Measurements from ENCODE around the gene FUOM. TPM values are rescaled to one million over a fixed set of nuclear protein-coding genes. Genes with fewer than 3 reads are reported as not detected.

The FUOM gene
- total RNA-seq, 1 experiment from 2014 or later = 7.2 TPM

DNA sequence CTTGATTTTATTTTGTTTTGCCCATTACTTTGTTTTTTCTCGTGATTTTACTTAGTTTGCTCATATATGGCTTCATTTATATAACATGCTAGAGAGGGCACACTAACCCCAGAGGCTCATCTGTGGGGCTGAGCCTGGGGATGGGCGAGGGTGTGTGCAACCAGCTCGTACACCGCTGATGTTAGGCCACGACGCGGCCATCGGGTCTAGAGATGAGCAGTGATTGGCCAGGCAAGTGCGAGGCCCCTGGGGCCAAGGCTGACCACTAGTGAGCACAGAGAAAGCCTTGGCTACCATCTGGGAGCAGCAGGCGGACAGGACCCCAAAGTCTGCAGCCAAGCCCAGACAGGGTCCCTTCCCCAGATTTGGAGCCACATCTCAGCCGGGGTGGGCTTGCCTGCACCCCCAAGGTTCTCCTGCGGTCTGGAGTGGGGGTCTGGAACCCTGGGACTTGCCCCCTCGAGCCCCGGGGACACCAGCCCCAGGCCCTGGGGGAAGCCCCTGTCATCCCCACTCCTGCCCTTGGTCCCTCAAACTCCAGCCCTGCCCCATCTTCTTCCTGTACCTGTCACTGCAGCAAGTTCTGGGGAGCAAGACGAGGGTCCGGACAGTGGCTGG, 3.7 kb downstream of the FUOM start:
- no peak for DNase-seq (ENCODE audit: extremely low read depth, low read depth)

DNA sequence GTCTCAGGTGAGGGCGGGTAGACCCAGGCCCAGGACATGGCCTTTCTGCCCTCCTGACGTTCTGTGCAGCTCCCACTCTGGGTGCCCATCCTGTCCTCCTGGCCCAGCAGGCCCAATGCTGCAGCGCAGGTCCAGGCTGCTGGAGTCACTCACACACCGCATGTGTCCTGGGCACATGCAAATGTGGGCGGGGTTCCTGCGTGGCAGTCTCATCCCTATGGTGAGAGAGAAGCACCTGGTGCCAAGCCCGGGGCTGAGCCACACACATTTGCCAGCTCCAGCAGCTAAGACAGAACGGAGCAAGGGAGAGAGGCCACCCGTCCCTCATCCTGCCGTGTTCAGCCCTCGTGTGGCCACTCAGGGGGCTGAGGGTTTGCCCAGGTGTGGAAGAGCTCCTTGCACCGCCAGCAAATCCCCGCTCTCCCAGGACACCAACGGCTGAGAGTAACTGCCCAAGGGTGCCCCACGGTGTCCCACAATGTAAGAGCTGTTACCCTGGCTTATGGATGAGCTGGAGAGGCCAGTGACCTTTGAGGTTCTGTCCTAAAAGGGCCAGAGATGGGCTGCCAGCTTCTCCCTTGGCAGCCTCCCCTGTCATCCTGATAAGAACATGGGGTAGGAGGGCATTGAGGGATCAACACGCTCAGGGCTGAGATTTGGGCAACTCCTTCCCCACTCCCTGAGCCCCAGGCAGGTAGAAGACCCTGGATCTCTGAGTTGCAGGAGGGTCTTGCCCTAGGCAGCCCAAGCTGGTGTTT, 4.4 kb downstream of the FUOM start:
- no peak for DNase-seq (ENCODE audit: extremely low read depth, low read depth)

DNA sequence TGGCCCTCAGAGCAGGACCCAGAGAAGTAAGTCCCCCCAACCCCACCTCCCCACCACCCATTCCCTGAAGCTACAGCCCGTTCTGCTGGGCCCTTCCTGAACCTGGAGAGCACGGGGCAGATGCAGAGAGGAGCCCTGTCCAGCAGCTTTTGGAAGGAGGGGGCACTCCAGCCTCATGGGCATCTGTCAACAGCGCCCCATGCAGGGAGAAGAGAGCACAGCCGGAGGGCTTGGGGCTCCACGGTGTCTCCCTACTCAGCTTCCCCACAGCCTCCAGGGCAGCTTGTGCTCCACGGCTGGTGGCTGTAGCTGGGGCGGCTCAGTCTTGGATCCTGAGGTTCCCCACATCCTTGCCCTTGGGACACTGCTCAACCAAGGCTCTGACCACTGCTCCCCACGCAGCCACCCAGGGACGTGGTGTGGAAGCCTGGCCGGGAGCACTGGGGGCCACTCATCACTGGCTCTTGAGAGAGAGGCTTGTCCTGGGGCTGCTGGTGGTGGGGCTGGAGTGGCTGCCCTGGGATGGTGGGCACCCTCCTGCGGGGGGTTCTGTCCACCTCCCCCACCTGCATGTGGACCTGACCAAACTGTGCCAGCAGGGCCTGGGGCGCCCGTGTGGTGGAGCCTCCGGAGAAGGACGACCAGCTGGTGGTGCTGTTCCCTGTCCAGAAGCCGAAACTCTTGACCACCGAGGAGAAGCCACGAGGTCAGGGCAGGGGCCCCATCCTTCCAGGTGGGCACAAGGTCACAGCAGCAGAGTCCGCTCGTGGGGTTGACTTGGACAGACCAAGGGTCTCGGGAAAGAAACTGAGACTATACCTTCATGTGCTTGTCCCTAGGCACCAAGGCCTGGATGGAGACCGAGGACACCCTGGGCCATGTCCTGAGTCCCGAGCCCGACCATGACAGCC, 6.2 kb downstream of the FUOM start:
- DNase-seq (ENCODE audit: extremely low read depth, low read depth) = no peak

DNA sequence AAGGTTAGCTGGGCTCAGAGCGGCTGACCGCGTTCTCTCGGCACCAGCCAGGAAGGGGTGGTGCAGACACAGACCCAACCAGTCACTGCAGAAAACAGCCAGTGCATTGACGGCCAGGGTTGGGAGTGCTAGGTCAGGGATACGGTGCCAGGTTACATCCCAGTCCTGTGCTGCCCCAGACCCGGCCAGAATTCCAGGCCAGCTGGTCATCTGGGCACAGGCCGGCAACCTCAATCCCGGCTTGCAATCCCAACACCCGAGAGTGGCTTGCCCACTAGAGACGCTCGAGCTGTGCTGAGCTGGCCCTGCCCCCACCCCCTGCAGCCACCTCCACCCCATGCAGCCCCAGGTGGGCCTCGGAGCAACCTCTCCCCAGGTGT, 6.9 kb downstream of the FUOM start:
- no peak for DNase-seq (ENCODE audit: extremely low read depth, low read depth)

DNA sequence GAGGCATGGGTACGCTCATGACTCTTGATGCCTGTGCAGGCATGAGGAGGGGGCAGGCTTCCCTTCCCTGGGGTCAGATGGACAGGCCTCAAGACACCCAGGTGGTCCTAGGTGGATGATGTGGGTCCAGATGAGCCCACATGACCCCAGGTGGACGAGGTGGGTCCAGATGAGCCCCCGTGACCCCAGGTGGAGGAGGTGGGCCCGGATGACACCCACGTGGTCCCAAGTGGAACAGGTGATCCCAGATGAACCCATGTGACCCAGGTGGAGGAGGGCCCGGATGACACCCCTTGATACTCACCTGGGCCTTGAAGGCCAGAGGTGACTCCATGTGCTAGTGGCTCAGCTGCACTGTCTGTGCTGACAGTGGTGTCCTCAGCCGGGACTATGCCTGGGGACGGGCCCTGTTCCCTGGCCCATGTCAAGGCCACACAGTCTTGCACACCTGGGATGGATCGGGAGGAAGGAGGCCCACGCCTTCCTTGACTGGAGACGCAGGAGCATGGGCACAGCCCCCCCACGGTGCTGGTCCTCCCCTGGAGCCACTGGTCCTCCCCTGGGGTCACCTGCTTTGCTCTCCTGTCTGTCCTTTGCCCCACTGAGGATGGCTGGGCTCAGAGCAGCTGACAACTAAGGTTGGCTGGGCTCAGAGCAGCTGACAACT, 7.4 kb downstream of the FUOM start:
- no peak for DNase-seq (ENCODE audit: extremely low read depth, low read depth)

DNA sequence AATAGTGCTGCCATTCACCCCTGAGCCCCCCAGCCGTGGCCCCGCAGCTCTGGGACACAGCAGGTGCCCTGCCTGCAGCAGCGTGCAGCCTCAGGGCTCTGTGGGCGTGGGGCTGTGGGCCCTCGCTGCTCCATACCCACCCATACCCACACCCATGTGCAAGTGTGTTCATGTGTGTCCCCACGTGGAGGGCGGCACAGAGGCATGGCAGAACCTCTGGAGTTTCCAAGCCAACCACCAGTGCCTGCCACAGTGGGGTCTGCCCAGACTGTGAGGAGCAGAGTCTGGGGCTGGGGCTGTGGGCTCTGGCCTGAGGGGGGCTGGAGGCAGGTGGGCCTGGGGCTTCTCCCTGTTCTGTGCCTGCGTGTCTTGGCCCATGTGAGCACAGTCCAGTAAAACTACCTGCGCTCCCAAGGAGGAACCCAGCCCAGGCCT, 8.2 kb downstream of the FUOM start:
- no peak for DNase-seq (ENCODE audit: extremely low read depth, low read depth)

DNA sequence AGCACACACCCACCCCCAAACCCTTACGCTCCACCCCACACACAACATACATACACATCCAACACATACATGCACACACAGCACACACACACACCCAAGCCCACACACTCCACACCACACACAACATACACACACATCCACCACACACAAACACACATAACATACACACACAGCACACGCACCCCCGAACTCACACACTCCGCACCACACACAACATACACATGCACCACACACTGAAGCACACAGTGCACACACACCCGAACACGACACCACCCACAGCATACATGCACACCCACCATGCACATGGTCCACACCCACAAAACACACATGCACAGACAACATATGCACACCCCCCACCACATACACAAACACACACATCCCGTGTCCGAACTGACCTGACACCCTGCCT, 8.7 kb downstream of the FUOM start:
- no peak for DNase-seq (ENCODE audit: extremely low read depth, low read depth)

DNA sequence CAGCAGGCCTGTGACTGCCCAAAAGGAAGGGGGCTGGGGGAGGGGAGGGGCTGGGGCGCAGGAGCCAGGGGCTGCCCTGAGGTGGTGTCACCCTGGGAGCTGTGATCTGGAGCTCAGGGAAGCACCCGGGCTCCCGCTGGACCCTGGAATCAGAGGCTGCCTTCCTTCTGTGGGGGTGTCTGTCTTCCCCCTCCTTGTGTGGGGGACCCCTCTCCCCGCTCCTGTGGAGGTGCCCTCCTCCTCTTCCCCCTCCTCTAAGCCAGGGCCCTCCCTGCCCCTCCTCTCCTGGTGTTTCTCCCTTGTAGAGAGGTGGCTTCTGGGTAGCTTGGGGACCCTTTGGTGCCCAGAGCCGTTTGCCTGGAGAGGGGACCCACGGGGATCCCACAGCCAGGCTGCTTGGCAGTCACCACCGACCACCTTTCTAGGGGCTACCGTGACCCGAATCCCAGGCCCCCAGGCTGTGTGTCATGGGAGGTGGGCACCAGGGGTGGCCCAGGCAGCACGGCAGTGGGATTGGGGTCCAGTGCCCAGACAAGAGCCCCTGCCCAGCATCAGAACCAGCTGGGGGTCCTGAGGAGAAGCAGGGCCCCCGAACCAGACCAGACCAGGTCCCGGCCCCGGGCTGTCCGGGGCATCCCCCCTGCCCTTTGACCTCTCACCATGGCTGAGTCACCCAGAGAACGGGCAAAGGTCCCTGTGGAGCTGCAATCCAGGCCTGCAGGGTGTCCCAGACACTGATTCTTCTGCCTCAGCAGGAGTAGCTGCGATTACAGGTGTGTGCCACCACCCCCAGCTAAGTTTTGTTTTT, 9.9 kb downstream of the FUOM start:
- no peak for DNase-seq (ENCODE audit: extremely low read depth, low read depth)

DNA sequence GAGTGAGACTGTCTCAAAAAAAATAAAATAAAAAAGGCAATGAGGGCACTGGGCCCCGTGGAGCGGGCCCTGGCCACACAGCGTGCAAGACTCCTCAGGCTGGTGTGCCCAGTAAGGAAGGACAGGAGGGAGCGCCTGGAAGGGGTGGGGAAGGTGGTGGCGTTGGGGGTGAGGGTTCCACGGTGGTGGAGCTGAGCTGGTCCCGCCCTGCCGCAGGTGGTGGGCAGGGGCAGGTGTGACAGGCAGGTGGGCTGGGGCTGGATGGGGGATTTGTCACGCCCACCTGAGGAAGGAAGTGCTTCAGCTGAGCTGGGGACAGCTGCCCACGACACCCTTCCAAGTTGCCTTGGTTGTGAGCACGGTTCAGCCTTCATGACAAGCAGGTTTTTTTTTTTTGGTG, 11.4 kb downstream of the FUOM start:
- DNase-seq (ENCODE audit: extremely low read depth, low read depth) = no peak

DNA sequence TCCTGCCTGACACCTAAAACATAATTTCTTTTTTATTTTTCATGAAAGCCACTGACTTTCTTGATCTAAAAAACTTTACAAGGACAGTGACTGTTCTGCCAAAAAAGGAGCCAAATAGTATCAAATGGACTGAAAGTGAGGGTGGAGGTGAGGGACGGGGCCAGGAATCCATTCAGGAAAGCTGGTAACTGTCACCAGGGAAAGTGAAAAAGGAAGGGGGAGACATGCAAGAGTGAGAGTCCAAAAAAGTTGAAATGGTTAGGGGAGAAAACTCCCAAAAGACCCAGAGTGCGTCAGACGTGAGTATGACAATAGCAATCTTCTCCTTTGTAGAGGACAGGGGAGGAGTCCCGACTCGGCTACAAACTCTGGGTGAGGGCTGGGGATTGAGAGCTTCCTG, 13.6 kb downstream of the FUOM start:
- DNase-seq (ENCODE audit: extremely low read depth, low read depth) = no peak

DNA sequence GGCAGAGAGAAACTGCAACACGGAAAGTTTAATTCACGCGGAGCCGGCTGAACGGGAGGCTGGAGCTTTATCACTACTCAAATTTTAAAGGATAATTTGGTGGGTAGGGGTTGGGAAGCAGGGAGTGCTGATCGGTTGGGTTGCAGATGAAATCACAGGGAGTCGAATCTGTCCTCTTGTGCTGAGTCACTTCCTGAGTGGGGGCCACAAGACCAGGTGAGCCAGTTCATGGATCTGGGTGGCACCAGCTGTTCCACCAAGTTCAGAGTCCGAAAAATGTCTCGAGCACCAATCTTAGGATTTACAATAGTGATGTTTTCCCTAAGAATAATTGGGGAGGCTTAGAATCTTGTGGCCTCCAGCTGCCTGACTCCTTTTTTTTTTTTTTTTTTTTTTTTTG, 14.3 kb downstream of the FUOM start:
- DNase-seq (ENCODE audit: extremely low read depth, low read depth) = no peak

DNA sequence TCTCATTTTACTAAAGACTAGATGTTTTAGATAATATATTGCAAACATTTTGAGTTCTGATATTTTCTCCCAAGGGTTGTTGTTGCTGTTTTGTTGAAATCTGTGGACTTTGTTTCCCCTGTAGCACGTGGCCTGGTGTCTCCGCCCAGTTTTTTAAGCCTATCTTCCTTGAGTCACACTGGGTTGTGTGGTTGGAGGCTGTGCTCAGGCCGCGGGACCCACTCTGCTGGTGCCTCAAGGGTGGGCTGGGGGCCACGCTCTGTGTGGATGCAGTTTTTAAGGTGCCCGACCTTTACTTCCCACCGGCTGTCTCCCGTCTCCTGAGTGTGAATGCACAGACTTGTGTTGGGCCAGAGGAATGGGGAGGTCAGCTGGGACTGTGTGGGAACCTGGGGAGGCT, 14.9 kb downstream of the FUOM start:
- DNase-seq (ENCODE audit: extremely low read depth, low read depth) = no peak

DNA sequence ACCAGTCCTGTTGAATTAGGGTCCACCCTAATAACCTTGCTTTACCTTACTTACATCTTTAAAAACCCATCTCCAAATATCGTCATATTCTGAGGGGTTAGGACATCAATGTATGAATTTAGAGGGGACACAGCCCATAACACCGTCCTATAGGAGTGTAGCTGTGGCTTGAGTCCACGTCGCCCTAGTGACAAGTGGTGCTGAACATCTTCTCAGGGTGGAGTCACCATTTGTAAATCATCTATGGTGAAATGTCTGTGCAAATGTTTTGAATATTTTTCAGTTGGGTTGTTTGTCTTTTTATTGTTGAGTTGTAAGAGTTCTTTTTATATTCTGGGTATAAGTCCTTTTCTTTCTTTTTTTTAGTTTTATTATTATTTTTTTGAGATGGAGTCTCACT, 15.8 kb downstream of the FUOM start:
- no peak for DNase-seq (ENCODE audit: extremely low read depth, low read depth)

DNA sequence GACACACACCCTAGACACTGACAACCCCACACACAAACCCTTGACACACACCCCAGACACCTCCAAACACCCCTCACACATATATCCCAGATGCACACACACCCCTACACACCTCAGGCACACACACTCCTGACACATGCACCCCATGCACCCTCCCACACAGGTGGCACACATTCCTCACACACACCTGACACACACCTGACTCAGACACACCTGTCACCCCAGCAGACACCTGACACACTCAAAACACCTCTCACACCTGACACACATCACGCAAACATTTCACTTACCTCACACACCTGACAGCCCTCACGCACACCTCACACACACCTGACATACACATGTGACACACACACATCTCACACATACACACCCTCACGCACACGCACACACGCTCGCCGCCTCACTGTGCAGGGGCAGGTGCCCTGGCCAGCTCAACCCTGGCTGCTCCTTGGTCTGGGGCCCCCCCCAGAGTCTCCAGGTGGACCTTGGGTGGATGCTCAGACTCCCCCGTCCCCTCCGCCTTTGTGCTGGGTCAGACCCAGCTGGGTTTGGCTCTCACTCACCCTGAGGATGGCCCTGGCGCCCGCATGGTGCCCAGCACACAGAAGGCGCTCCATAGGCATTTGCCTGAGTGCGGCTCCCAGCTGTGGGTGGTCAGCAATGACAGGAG, 18.0 kb downstream of the FUOM start:
- DNase-seq (ENCODE audit: extremely low read depth, low read depth) = no peak

DNA sequence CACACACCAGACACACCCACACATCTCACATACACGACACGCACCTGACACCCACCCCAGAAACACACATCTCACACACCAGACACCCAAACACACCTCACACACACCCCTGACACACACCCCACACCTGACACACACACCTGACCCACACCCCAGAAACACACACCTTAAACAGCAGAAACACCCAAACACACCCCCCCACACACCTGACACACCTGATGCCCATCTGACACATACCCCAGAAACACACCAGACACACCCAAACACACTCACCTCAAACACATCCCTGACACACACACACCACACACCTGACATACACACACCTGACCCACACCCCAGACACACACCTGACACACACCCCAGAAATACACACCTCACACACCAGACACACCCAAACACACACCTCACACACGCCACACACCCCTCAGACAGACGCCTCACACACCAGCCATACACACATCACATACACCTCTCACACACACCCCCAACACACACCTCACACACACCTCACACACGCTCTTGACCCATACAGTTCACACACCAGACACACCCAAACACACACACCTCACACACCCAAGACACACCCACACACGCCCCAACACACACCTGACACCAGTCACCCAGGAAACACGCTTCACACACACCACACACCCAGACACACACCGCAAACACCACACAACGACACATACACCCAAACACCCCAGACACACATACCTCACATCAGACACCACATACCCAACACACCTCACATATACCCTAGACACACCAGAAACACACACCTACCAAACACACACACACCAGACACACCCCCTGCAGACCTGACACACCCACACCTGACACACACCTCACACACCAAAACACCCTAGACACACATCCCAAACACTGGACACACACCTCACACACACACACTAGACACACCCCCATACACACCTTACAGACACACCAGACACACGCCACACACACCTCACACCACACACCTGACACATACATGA, 19.4 kb downstream of the FUOM start:
- no peak for DNase-seq (ENCODE audit: extremely low read depth, low read depth)

DNA sequence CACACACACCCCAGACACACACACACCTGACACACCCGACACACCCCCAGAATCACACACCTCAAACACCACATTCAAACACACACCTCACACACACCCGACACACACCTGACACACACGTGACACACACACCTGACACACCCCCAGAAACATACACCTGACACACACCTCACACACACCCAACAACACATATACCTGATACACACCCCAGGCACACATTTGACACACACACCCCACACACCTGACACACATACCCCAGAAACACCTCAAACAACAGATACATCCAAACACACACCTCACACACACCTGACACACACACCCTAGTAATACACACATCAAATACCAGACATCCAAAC, 20.5 kb downstream of the FUOM start:
- DNase-seq (ENCODE audit: extremely low read depth, low read depth) = no peak

DNA sequence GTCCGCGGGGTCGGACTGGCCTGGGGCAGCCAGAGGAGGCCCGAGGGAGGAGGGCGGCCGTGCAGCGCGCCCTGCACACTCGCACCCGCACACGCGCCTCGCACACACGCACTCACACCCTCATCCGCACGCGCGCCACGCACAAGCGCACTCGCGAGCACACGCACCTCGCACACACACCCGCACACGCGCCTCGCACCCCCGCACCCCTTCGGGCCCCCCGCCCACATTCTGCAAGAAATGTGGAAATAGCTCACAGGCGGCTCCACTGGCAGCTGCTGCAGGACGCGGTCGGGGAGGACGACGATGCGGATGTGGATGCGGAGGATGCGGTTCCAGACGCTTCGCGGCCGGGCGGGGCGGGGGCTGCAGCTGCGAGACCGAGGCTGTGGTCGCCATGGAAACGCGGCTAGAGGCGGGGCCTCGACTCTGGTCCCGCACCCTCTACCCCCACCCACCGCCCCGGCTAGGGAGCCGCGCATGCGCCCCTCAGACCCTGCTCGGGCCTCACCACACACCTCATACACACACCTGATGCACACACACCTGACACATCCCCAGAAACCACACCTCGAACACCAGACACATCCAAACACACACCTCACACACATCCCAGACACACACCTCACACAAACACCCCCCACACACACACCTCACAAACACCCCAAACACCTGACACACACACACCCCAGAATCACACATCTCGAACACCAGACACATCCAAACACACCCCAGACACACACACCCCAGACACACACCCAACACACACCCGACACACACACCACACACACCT, 21.0 kb downstream of the FUOM start, which contains the start of gene CALY:
Gene CALY, minus strand, starts transcription at position 320 of the 793 bp plus-strand sequence. CDS start 7,907 bp downstream, outside the sequence.
- no peak for DNase-seq (ENCODE audit: extremely low read depth, low read depth)

Measured in NCI-H460 (cell line).